HepG2 (cell line): ENCODE data around the gene TBC1D24. TPM values are rescaled to one million over a fixed set of nuclear protein-coding genes. Genes with fewer than 3 reads are reported as not detected.

ENCODE experiments used
- ATRX ChIP-seq: sonication (generic); formaldehyde crosslinking; IDR thresholded peaks from 2 replicates; pipeline ENCODE4 v1.4.0; 2020; ENCODE audit warnings: missing genetic modification reagents, borderline replicate concordance
- CBX2 ChIP-seq, 2 experiments: fragments of 200-600 bp in 1 of 2; sonication (generic); formaldehyde crosslinking in 1 of 2; IDR thresholded peaks; 2 replicates each; pipeline versions ENCODE4 v1.7.0 to v1.8.1; 2018 to 2022; ENCODE audit warnings: low read depth in 2 of 2, low read length in 1 of 2, mild to moderate bottlenecking in 1 of 2, missing genetic modification reagents in 1 of 2
- HOXA3 ChIP-seq: sonication (generic); formaldehyde crosslinking; IDR thresholded peaks from 2 replicates; pipeline ENCODE4 v1.5.0; 2020; ENCODE audit warnings: missing genetic modification reagents
- IKZF4 ChIP-seq: sonication (generic); formaldehyde crosslinking; IDR thresholded peaks from 2 replicates; pipeline ENCODE4 v1.5.1; 2020; ENCODE audit warnings: borderline replicate concordance, mild to moderate bottlenecking, low read depth, missing genetic modification reagents; ENCODE audit errors: not compliant biosample characterization
- NFKBIZ ChIP-seq: IDR thresholded peaks from 2 replicates; pipeline ENCODE4 v1.6.1; 2018; ENCODE audit warnings: missing genetic modification reagents, missing compliant biosample characterization
- PAX8 ChIP-seq: sonication (generic); formaldehyde crosslinking; IDR thresholded peaks from 2 replicates; pipeline ENCODE4 v1.8.0; 2022; ENCODE audit warnings: mild to moderate bottlenecking, missing genetic modification reagents, borderline replicate concordance
- RBFOX2 ChIP-seq: fragments of 200-400 bp; formaldehyde crosslinking; IDR thresholded peaks from 2 replicates; pipeline ENCODE4 v1.6.1; 2017; ENCODE audit warnings: low read depth, mild to moderate bottlenecking, low read length
- TBX2 ChIP-seq: sonication (generic); formaldehyde crosslinking; IDR thresholded peaks from 2 replicates; pipeline ENCODE4 v1.5.0; 2020; ENCODE audit warnings: missing genetic modification reagents, mild to moderate bottlenecking, borderline replicate concordance
- TGIF2 ChIP-seq: IDR thresholded peaks from 2 replicates; pipeline ENCODE4 v1.6.1; 2016; ENCODE audit warnings: control low read depth, missing compliant biosample characterization
- ZC3H13 ChIP-seq: sonication (generic); formaldehyde crosslinking; IDR thresholded peaks from 2 replicates; pipeline ENCODE4 v1.8.1; 2023; ENCODE audit warnings: mild to moderate bottlenecking, missing genetic modification reagents, moderate library complexity
- ZNF101 ChIP-seq: sonication (generic); formaldehyde crosslinking; IDR thresholded peaks from 2 replicates; pipeline ENCODE4 v1.4.0; 2020; ENCODE audit warnings: mild to moderate bottlenecking, low read depth, missing genetic modification reagents, borderline replicate concordance
- ZNF317 ChIP-seq: sonication (generic); formaldehyde crosslinking; IDR thresholded peaks from 2 replicates; pipeline ENCODE4 v1.5.0; 2020; ENCODE audit warnings: mild to moderate bottlenecking, missing genetic modification reagents
- ZNF557 ChIP-seq: sonication (generic); formaldehyde crosslinking; IDR thresholded peaks from 2 replicates; pipeline ENCODE4 v1.4.0; 2020; ENCODE audit warnings: missing genetic modification reagents
- ZNF737 ChIP-seq: sonication (generic); formaldehyde crosslinking; IDR thresholded peaks from 2 replicates; pipeline ENCODE4 v1.5.0; 2020; ENCODE audit warnings: missing genetic modification reagents, mild to moderate bottlenecking, borderline replicate concordance
- ZSCAN21 ChIP-seq: sonication (generic); formaldehyde crosslinking; IDR thresholded peaks from 2 replicates; pipeline ENCODE4 v1.8.0; 2022; ENCODE audit warnings: mild to moderate bottlenecking, missing genetic modification reagents, moderate library complexity, borderline replicate concordance
- polyA plus RNA-seq, 8 experiments: library from polyadenylated mRNA; depleted of rRNA in 3 of 8; stranded (reverse) in 7 of 8; unstranded in 1 of 8; fragments of >200 nt; fragmentation: Illumina TruSeq in 4 of 8; extraction: Trizol in 4 of 8; gene quantifications; 2 replicates each; pipeline versions ENCODE4 v1.2.1 to v1.2.3, GENCODE V29; 2011 to 2016; ENCODE audit warnings: low read depth in 4 of 8, missing spikeins in 1 of 8, mixed read lengths in 1 of 8; ENCODE audit not compliant: insufficient read depth in 1 of 8
- total RNA-seq, 5 experiments: library from RNA; depleted of rRNA; stranded (reverse); fragments of >200 nt; fragmentation: Illumina TruSeq; extraction: Trizol; gene quantifications; 2 replicates each; pipeline ENCODE4 v1.2.3, GENCODE V29; 2016; ENCODE audit warnings: low read depth in 1 of 5
- TF ChIP-seq, protein P1 (sequence below): sonication (generic); formaldehyde crosslinking; conservative IDR thresholded peaks from 2 replicates; pipeline ENCODE4 v1.4.0; 2020; ENCODE audit warnings: missing genetic modification reagents
- TF ChIP-seq, protein P2 (sequence below): sonication (generic); formaldehyde crosslinking; IDR thresholded peaks from 2 replicates; pipeline ENCODE4 v1.4.0; 2020; ENCODE audit warnings: mild to moderate bottlenecking, missing genetic modification reagents
- TF ChIP-seq, protein P3 (sequence below): sonication (generic); formaldehyde crosslinking; IDR thresholded peaks from 2 replicates; pipeline ENCODE4 v1.4.0; 2020; ENCODE audit warnings: mild to moderate bottlenecking, missing genetic modification reagents
- TF ChIP-seq, protein P4 (sequence below): IDR thresholded peaks from 2 replicates; pipeline ENCODE4 v1.6.1; 2012; ENCODE audit warnings: low read length, improper control_type of control experiment

TBC1D24 gene
- total and polyA plus RNA-seq, 2 of the 13 experiments (the other 11 are each of a cell fraction or from before 2014, with no cell fraction given): 7.7 to 13.7 TPM

DNA sequence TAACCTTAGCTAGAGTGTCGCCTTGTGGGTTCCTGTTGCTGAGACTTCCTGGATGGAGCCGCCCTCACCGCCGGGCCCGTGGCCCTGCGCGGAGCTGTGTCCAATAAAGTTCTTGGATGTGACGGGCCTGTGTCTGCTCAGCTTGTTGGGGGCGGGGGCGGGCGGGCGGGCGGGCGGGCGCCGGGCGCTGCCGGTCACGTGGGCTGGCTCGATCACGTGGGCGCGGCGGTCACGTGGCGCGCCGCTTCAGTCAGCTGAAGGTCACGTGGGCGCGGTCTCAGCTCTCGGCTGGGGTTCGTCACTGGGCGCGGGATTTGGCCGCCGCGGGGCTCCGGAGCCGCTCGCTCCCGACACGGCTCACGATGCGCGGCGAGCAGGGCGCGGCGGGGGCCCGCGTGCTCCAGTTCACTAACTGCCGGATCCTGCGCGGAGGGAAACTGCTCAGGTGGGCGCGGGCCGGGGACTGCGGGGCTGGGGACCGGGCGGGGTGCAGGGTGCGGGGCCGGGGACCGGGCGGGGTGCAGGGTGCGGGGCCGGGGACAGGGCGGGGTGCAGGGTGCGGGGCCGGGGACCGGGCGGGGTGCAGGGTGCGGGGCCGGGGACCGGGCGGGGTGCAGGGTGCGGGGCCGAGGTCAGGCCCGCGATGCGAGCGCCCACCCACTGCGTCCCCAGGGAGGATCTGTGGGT lies 45.3 kb downstream of the TBC1D24 start, which contains the start of gene AMDHD2 (continued):
- TF ChIP-seq HOXA3 (CRISPR knock-in tag) (peak; percentile 70), TBX2 (CRISPR knock-in tag) (no peak), ZNF737 (CRISPR knock-in tag) (no peak), TGIF2 (CRISPR knock-in tag) (peak; percentile 69), NFKBIZ (CRISPR knock-in tag) (no peak), ZNF557 (CRISPR knock-in tag) (no peak), IKZF4 (CRISPR knock-in tag) (no peak), PAX8 (CRISPR knock-in tag) (no peak), ZNF317 (CRISPR knock-in tag) (no peak), ATRX (CRISPR knock-in tag) (no peak), ZNF101 (CRISPR knock-in tag) (no peak), ZSCAN21 (peak; percentile 47; the same call in 1 of the 2 replicates), RBFOX2 (peak; percentile 91), CBX2 (IDR thresholded peaks at IDR 0.05; ENCODE audit: low read depth, low read length) (no peak), CBX2 (CRISPR knock-in tag; IDR thresholded peaks at IDR 0.05; ENCODE audit: low read depth) (no peak), ZC3H13 (CRISPR knock-in tag) (peak; percentile 92)
- TF ChIP-seq, protein P1, sequence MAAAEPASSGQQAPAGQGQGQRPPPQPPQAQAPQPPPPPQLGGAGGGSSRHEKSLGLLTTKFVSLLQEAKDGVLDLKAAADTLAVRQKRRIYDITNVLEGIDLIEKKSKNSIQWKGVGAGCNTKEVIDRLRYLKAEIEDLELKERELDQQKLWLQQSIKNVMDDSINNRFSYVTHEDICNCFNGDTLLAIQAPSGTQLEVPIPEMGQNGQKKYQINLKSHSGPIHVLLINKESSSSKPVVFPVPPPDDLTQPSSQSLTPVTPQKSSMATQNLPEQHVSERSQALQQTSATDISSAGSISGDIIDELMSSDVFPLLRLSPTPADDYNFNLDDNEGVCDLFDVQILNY (CRISPR knock-in tag): peak; percentile 75; the same call in 1 of the 2 replicates
- TF ChIP-seq, protein P2, sequence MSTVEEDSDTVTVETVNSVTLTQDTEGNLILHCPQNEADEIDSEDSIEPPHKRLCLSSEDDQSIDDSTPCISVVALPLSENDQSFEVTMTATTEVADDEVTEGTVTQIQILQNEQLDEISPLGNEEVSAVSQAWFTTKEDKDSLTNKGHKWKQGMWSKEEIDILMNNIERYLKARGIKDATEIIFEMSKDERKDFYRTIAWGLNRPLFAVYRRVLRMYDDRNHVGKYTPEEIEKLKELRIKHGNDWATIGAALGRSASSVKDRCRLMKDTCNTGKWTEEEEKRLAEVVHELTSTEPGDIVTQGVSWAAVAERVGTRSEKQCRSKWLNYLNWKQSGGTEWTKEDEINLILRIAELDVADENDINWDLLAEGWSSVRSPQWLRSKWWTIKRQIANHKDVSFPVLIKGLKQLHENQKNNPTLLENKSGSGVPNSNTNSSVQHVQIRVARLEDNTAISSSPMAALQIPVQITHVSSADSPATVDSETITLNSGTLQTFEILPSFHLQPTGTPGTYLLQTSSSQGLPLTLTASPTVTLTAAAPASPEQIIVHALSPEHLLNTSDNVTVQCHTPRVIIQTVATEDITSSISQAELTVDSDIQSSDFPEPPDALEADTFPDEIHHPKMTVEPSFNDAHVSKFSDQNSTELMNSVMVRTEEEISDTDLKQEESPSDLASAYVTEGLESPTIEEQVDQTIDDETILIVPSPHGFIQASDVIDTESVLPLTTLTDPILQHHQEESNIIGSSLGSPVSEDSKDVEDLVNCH (CRISPR knock-in tag): no peak
- TF ChIP-seq, protein P3, sequence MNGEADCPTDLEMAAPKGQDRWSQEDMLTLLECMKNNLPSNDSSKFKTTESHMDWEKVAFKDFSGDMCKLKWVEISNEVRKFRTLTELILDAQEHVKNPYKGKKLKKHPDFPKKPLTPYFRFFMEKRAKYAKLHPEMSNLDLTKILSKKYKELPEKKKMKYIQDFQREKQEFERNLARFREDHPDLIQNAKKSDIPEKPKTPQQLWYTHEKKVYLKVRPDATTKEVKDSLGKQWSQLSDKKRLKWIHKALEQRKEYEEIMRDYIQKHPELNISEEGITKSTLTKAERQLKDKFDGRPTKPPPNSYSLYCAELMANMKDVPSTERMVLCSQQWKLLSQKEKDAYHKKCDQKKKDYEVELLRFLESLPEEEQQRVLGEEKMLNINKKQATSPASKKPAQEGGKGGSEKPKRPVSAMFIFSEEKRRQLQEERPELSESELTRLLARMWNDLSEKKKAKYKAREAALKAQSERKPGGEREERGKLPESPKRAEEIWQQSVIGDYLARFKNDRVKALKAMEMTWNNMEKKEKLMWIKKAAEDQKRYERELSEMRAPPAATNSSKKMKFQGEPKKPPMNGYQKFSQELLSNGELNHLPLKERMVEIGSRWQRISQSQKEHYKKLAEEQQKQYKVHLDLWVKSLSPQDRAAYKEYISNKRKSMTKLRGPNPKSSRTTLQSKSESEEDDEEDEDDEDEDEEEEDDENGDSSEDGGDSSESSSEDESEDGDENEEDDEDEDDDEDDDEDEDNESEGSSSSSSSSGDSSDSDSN: peak; percentile 9; the same call in 1 of the 2 replicates
- TF ChIP-seq, protein P4, sequence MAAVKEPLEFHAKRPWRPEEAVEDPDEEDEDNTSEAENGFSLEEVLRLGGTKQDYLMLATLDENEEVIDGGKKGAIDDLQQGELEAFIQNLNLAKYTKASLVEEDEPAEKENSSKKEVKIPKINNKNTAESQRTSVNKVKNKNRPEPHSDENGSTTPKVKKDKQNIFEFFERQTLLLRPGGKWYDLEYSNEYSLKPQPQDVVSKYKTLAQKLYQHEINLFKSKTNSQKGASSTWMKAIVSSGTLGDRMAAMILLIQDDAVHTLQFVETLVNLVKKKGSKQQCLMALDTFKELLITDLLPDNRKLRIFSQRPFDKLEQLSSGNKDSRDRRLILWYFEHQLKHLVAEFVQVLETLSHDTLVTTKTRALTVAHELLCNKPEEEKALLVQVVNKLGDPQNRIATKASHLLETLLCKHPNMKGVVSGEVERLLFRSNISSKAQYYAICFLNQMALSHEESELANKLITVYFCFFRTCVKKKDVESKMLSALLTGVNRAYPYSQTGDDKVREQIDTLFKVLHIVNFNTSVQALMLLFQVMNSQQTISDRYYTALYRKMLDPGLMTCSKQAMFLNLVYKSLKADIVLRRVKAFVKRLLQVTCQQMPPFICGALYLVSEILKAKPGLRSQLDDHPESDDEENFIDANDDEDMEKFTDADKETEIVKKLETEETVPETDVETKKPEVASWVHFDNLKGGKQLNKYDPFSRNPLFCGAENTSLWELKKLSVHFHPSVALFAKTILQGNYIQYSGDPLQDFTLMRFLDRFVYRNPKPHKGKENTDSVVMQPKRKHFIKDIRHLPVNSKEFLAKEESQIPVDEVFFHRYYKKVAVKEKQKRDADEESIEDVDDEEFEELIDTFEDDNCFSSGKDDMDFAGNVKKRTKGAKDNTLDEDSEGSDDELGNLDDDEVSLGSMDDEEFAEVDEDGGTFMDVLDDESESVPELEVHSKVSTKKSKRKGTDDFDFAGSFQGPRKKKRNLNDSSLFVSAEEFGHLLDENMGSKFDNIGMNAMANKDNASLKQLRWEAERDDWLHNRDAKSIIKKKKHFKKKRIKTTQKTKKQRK: no peak
